Measurements from ENCODE around the gene KIF23. TPM values are rescaled to one million over a fixed set of nuclear protein-coding genes. Genes with fewer than 3 reads are reported as not detected.

The KIF23 gene
- total RNA-seq, 3 donors from 2014 or later (not counting 1 experiment from before 2014, with no cell fraction given) = 1.2 to 2.1 (median 1.9) TPM

GRCh38 chr15:69482686-69483256, 68.6 kb downstream of the KIF23 start:
- intact Hi-C loops (cut with micrococcal nuclease) = no loop called here
- no peaks in the 10 kb centered on the region for H3K36me3 Mint-ChIP-seq
- Histone ChIP-seq H3K4me1 (ENCODE audit: control insufficient read depth, insufficient read depth, low read length) (peaks cover 29% of the 10 kb centered on the region), H3K36me3 (ENCODE audit: control insufficient read depth, insufficient read depth, low read length) (no peaks in the 10 kb centered on the region), H3K27me3 (ENCODE audit: control insufficient read depth, insufficient read depth, low read length) (no peaks in the 10 kb centered on the region), H3K9me3 (ENCODE audit: control insufficient read depth, insufficient read depth, low read length) (peaks cover 6% of the 10 kb centered on the region), H3K27ac (ENCODE audit: low read length) (no peak overlapping the region), H3K4me3 (ENCODE audit: low read length) (no peak overlapping the region)
- DNase-seq = no peak
- no peak for ATAC-seq
- 96% methylated on average over 4 of the region's 4 CpGs for WGBS (ENCODE audit: insufficient coverage)
- peak overlapping the region in 1 of 2 donors; percentile 57 for H3K27ac Mint-ChIP-seq
- no peak overlapping the region for H3K4me3 Mint-ChIP-seq
- peaks cover 50 to 62% of the 10 kb centered on the region in 2 donors for H3K4me1 Mint-ChIP-seq
- peaks cover 0 to 5% of the 10 kb centered on the region in 2 donors for H3K9me3 Mint-ChIP-seq
- H3K27me3 Mint-ChIP-seq (ENCODE audit: low read depth in 2 of 2) = peaks cover 10 to 11% of the 10 kb centered on the region in 2 donors
- no peak for TF ChIP-seq CTCF (IDR thresholded peaks at IDR 0.05)

DNA sequence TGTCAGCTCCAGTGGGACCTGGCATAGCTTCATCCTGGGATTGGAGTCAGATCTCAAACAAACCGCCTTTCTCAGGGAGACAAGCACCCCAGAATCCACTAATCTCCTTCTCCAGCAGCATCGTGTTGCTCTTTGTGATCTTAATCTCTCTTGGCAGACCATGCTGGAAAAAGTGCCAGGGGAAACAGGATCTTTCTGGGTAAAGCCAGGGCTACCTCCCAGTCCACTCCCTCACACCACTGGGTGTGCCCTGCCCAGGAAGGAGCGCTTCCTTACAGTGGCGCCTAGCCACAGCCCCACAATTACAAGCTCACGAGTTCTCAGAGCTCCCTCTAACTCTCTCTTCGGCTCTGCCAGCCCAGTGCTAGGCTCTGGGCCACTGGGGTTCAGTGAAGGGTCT, 70.7 kb downstream of the KIF23 start:
- Histone ChIP-seq H3K36me3 (ENCODE audit: control insufficient read depth, insufficient read depth, low read length) (no peaks in the 10 kb centered on the region), H3K27me3 (ENCODE audit: control insufficient read depth, insufficient read depth, low read length) (no peaks in the 10 kb centered on the region), H3K27ac (ENCODE audit: low read length) (no peak overlapping the region), H3K9me3 (ENCODE audit: control insufficient read depth, insufficient read depth, low read length) (peaks cover 6% of the 10 kb centered on the region), H3K4me1 (ENCODE audit: control insufficient read depth, insufficient read depth, low read length) (peaks cover 31% of the 10 kb centered on the region), H3K4me3 (ENCODE audit: low read length) (no peak overlapping the region)
- H3K4me3 Mint-ChIP-seq = no peak overlapping the region
- ATAC-seq = no peak
- peaks cover 58 to 62% of the 10 kb centered on the region in 2 donors for H3K4me1 Mint-ChIP-seq
- DNase-seq = no peak
- no peak for TF ChIP-seq CTCF (IDR thresholded peaks at IDR 0.05)
- H3K36me3 Mint-ChIP-seq = no peaks in the 10 kb centered on the region
- WGBS (ENCODE audit: insufficient coverage) = 56% methylated on average over 6 of the region's 6 CpGs
- peaks cover 8 to 10% of the 10 kb centered on the region in 2 donors for H3K27me3 Mint-ChIP-seq (ENCODE audit: low read depth in 2 of 2)
- intact Hi-C loops (cut with micrococcal nuclease) = no loop called here
- peak overlapping the region in 1 of 2 donors; percentile 14 for H3K27ac Mint-ChIP-seq
- H3K9me3 Mint-ChIP-seq = peaks cover 0 to 3% of the 10 kb centered on the region in 2 donors

DNA sequence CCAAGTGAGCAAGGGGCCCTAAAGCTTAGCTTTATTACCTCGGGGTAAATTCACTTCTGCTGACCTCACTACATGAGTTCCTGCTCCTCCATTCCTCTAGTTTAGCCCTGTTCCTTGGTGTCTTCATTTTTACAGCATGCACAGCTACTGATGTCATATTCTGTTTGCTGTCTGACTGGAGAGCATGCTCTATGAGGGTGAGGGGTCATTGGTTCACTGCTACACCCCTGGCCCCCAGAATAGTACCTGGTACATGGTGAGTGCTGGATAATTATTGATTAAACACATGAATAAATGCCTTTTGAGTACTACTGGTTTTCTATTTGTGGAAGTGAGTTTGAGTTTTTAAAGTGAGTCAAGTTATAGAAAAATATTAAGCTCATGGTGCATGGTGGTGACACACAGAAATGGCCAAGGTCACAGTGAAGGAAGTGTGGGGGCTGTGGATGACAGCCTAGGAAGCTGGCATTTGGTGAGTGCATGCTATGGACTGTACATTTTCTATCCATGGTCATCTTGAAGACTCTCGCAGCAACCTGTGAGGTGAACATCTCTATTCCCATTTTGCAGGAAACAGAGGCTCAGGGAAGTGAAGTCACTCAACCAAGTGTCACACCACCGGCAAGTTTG, 72.4 kb downstream of the KIF23 start:
- H3K27ac ChIP-seq (ENCODE audit: low read length) = no peak overlapping the region
- H3K27me3 ChIP-seq (ENCODE audit: control insufficient read depth, insufficient read depth, low read length) = no peaks in the 10 kb centered on the region
- Mint-ChIP-seq H3K4me1 (peaks cover 56 to 63% of the 10 kb centered on the region in 2 donors), H3K9me3 (peaks cover 0 to 3% of the 10 kb centered on the region in 2 donors), H3K4me3 (no peak overlapping the region), H3K36me3 (no peaks in the 10 kb centered on the region), H3K27me3 (ENCODE audit: low read depth in 2 of 2) (peaks cover 10% of the 10 kb centered on the region in 2 donors), H3K27ac (no peak overlapping the region)
- intact Hi-C loops (cut with micrococcal nuclease) = no loop called here
- peaks cover 38% of the 10 kb centered on the region for H3K4me1 ChIP-seq (ENCODE audit: control insufficient read depth, insufficient read depth, low read length)
- H3K36me3 ChIP-seq (ENCODE audit: control insufficient read depth, insufficient read depth, low read length) = no peaks in the 10 kb centered on the region
- TF ChIP-seq CTCF (IDR thresholded peaks at IDR 0.05) = no peak
- no peak overlapping the region for H3K4me3 ChIP-seq (ENCODE audit: low read length)
- 98% methylated on average over 3 of the region's 3 CpGs for WGBS (ENCODE audit: insufficient coverage)
- no peak for ATAC-seq
- peaks cover 3% of the 10 kb centered on the region for H3K9me3 ChIP-seq (ENCODE audit: control insufficient read depth, insufficient read depth, low read length)
- no peak for DNase-seq

All from natural killer cell (primary cell).